Ectodermal cell (in vitro differentiated cells): ENCODE data around the gene SCP2.
A peak's percentile ranks its signal among the peaks of the same experiment; 100 is the strongest.

Experiments
- H3K27ac ChIP-seq: 2 replicates; pipeline ENCODE4 v1.7.0; 2013; ENCODE audit warnings: mild to moderate bottlenecking, low read depth, low read length; ENCODE audit not compliant: insufficient read depth, poor library complexity, severe bottlenecking
- H3K27me3 ChIP-seq: 2 replicates; pipeline ENCODE4 v1.7.0; 2013; ENCODE audit warnings: mild to moderate bottlenecking, low read length; ENCODE audit not compliant: insufficient read depth, control insufficient read depth, poor library complexity, severe bottlenecking
- H3K36me3 ChIP-seq: one replicate; pipeline ENCODE4 v1.7.0; 2013; ENCODE audit warnings: low read length; ENCODE audit not compliant: control insufficient read depth, insufficient read depth
- H3K4me1 ChIP-seq: one replicate; pipeline ENCODE4 v1.7.0; 2013; ENCODE audit warnings: low read length; ENCODE audit not compliant: control insufficient read depth, insufficient read depth
- H3K4me3 ChIP-seq: 2 replicates; pipeline ENCODE4 v1.7.0; 2013; ENCODE audit warnings: low read depth, low read length, control low read depth; ENCODE audit not compliant: insufficient read depth
- H3K9me3 ChIP-seq: 2 replicates; pipeline ENCODE4 v1.7.0; 2013; ENCODE audit warnings: mild to moderate bottlenecking, low read length, moderate library complexity; ENCODE audit not compliant: control insufficient read depth
- WGBS, 2 experiments: methylation state at CpG; one replicate each; pipeline ENCODE4 v1.1.7; 2013; ENCODE audit warnings: missing lambda C conversion rate in 2 of 2; 5-methylcytosine and 5-hydroxymethylcytosine counted together

SCP2 gene

DNA sequence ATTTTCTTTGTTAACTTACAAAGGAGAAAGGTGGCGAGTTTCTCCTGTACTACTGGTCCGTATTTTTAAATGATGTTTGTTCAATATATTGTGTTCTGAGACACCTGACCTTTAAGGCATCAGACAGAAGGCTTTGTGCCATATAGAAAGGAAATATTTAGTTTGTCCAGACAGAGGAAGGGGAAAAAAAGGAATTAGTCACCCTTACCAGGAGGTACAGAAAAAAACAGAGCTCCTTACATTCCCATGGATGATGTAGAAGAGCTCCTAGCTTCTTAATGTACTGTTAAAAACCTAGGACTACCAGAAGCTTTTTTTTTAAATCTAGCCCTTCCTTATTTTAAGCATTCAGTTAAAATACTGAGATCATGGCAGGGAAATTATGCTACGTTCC is 122.5 kb downstream of the SCP2 start:
- WGBS, 2 experiments: 88 to 90% methylated on average over 3 of the region's 3 CpGs
- no peaks in the 10 kb centered on the region for H3K27me3 ChIP-seq

DNA sequence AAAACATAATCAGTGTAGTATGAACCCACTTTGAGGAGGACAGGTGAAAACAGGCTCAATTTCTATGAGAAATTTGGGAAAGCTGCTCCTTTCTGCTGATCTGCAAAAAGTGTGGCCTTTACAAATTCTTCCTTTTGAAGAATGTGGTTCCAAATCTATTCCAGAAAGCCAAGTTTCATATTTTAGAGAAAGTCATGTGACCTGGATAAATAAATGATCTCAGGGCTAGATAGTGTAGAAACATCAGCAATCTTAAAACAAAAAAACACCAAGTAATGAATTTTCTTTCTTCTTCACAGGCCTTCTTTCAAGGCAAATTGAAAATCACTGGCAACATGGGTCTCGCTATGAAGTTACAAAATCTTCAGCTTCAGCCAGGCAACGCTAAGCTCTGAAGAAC is 123.2 kb downstream of the SCP2 start:
- no peaks in the 10 kb centered on the region for H3K9me3 ChIP-seq
- 97 to 100% methylated on average over 2 of the region's 2 CpGs for WGBS, 2 experiments
- no peaks in the 10 kb centered on the region for H3K36me3 ChIP-seq
- peaks cover 15% of the 10 kb centered on the region for H3K4me1 ChIP-seq
- no peak overlapping the region for H3K4me3 ChIP-seq
- H3K27me3 ChIP-seq: no peaks in the 10 kb centered on the region
- H3K27ac ChIP-seq: no peak overlapping the region

More for the DNA sequence above, 122.5 kb downstream of the SCP2 start:
- Histone ChIP-seq H3K4me1 (peaks cover 15% of the 10 kb centered on the region), H3K36me3 (no peaks in the 10 kb centered on the region), H3K4me3 (no peak overlapping the region), H3K9me3 (no peaks in the 10 kb centered on the region), H3K27ac (no peak overlapping the region)

DNA sequence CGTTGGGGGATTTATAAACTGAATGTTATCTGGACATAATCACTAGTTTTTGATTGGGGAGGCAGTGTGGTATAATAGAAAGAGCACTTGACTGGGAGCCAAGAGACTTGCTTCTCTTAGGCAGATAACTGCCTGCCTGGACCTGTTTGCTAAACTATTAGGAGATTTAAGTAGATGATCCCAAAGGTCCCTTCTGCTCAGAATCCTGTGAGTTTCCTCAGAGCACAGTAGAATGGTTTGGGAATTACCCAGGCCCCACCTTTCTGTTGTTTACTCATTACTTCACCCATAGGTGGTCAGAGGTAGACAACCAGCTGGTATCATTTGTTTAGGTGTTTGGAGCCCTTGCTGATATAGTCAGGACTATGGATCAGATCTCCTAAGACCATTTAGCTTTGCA is 124.6 kb downstream of the SCP2 start:
- Histone ChIP-seq H3K4me1 (peaks cover 15% of the 10 kb centered on the region), H3K36me3 (no peaks in the 10 kb centered on the region)
- 83 to 89% methylated on average over 1 of the region's 1 CpG for WGBS, 2 experiments

DNA sequence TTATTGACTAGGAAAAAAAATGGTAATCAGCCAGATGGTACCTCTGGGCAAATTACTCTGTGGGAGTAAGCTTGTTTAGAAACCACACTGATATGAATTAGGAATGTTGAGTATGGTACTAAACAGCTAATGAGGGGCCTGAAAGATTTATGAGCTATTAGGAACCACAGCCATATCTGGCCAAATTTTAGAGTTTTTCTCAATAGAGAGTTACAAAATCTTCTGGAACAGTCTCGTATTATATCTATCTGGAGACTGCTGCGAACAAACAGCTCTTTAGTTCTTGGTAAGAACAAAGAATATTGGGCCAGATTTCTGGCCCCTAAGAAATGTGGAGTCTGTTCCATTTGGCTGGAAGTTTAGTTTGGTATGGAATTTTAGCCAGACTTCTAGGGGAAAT is 130.1 kb downstream of the SCP2 start:
- Histone ChIP-seq H3K4me3 (no peak overlapping the region), H3K36me3 (no peaks in the 10 kb centered on the region), H3K27ac (no peak overlapping the region), H3K4me1 (no peaks in the 10 kb centered on the region), H3K9me3 (no peaks in the 10 kb centered on the region), H3K27me3 (peaks cover 49% of the 10 kb centered on the region)
- WGBS, 2 experiments: 93% methylated on average over 2 of the region's 2 CpGs

More for the DNA sequence above, 124.6 kb downstream of the SCP2 start:
- Histone ChIP-seq H3K9me3 (no peaks in the 10 kb centered on the region), H3K4me3 (no peak overlapping the region), H3K27ac (no peak overlapping the region), H3K27me3 (no peaks in the 10 kb centered on the region)

DNA sequence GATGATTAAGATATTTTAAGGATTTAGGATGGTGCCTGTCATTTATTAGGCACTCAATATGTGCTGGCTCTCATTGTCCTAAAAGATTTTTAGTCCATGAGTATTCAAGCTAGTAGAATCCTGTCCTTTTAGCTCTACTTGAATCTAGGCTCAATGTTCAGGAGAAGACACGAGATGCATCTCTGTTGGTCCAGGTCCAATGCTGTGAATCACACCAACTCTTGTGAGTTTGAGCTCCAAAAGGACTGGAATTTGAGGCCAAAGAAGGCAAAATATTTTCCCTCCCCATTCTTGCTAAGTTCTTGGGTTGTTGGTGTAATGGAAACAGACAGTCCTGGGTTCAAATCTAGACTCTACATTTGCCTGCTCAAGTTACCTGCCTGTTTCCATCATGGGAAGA is 133.5 kb downstream of the SCP2 start:
- Histone ChIP-seq H3K4me1 (peaks cover 11% of the 10 kb centered on the region), H3K9me3 (no peaks in the 10 kb centered on the region), H3K27me3 (peaks cover 83% of the 10 kb centered on the region), H3K27ac (no peak overlapping the region), H3K4me3 (no peak overlapping the region), H3K36me3 (no peaks in the 10 kb centered on the region)
- 94 to 96% methylated on average over 1 of the region's 1 CpG for WGBS, 2 experiments

DNA sequence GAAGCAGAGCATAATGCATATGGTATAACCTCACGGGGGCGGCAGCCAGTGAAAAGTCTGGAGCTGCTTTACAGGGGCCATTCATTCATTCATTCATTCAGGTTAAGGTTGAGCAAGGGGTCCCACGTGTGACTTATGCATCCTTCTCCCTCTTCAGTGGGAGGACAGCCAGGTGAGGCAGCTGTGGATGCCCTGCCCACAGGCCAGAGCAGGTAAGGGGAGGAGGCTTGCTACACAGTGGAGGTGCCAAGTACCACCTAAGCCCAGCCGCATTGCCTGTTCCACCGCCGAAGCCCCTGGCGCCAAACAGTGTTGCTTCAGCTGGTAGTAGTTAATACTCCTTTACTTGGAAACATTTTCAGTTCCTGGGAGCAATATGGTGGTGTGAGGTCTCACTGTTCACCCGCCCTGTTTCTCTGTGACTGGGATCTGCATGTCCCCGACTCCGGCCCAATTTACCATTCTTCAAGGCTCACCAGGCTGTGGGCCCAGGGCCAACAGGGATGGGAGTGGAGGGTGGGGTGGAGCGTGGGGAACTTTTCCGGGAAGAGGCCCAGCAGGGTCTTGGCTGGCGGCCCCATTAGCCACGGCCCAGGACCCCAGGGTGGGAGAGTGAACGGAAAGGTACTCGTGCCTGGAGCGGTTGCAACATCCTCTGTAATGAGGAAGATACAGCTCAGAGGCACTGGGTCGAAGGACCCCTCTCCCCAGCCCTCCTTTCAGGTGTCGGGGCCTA is 134.2 kb downstream of the SCP2 start:
- peaks cover 83% of the 10 kb centered on the region for H3K27me3 ChIP-seq
- H3K4me1 ChIP-seq: peaks cover 11% of the 10 kb centered on the region
- no peaks in the 10 kb centered on the region for H3K36me3 ChIP-seq
- H3K9me3 ChIP-seq: no peaks in the 10 kb centered on the region
- 56 to 57% methylated on average over 19 of the region's 19 CpGs for WGBS, 2 experiments
- no peak overlapping the region for H3K27ac ChIP-seq
- H3K4me3 ChIP-seq: peak overlapping the region; percentile 42

DNA sequence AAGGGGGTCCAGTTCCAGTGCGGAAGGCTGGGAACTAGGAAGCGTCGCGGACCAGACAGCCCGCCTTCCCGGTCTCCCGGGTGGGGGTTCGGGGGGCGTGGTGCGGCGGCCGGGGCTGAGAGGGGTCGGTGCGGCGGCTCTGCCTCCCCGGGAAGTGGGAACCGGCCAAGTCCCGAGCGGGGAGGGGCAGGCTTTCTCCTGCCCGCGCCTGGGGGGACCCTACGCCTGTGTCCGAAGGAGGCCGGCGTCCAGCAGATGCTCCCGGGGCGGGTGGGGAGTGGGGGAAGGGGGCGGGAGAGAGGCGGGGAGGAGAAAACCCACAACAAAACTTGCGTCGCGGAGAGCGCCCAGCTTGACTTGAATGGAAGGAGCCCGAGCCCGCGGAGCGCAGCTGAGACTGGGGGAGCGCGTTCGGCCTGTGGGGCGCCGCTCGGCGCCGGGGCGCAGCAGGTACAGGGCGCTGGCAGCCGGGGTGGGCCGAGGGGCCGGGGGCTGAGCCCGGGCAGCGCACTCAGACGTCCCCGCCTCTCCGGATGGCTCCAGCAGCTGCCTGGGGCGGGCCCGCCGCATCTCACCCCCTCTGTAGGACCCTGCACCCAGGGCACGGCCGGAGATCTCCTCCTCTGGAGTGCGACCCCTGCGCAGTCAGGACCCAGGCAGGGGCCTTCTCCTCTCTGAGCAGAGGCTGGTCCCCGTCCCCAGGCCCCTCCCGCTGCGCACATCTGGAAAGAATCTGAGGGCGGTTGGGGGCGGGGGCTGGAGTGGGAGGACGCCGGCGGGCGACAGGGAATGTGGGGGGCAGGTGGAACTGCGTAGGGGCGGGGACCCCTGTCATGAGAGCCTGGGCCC is 135.0 kb downstream of the SCP2 start, which contains the start of gene PODN:
TSS of gene PODN (plus strand) at position 355 of the 849 bp plus-strand sequence. CDS start 7,643 bp downstream, outside the sequence.
- peak within 1 kb of the TSS; percentile 42 for H3K4me3 ChIP-seq
- no peaks in the 10 kb centered on the region for H3K9me3 ChIP-seq
- H3K36me3 ChIP-seq: no peaks in the 10 kb centered on the region
- H3K27ac ChIP-seq: no peak within 1 kb of the TSS
- peaks cover 11% of the 10 kb centered on the region for H3K4me1 ChIP-seq
- H3K27me3 ChIP-seq: peaks cover 83% of the 10 kb centered on the region
- WGBS, 2 experiments: 1% methylated on average over 72 to 73 of the region's 73 CpGs

DNA sequence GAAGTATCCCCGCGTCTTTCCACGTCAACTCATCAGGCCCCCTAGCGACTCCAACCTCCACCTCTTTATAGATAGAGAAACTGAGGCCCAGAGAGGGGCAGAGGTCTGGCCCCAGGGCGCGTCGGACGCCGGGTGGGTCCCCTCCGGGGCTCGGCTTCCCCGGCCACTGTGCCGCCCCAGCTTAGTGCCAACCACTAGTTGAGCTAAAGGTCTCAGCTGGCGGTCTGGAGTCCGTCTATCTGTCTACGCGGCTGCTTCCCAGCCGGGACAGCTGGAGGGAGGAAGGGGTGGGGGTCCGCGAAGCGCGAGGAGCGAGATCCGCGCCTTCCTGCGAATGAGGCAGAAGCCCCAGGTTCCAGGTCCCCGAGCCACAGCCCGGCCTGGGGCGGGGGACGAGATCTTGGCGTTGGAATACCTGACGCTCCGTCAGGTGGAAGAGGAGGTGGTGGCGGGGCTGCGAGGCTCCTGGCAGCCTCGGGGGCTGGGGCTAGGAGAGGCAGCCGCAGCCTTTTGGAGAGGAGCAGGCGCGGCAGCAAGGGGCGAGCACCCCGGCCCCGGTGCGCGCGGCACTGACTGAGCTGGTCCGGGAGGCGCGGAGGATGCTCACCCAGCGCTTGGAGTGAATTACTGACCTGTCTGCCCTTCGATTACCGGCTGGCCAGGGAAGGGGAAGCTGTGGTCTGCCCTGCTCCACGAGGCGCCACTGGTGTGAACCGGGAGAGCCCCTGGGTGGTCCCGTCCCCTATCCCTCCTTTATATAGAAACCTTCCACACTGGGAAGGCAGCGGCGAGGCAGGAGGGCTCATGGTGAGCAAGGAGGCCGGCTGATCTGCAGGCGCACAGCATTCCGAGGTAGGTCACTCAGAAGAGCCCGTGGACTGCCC is 135.9 kb downstream of the SCP2 start:
- Histone ChIP-seq H3K4me3 (peak overlapping the region; percentile 42), H3K27me3 (peaks cover 76% of the 10 kb centered on the region), H3K9me3 (no peaks in the 10 kb centered on the region), H3K4me1 (peaks cover 11% of the 10 kb centered on the region), H3K36me3 (no peaks in the 10 kb centered on the region), H3K27ac (no peak overlapping the region)
- 11 to 12% methylated on average over 61 of the region's 61 CpGs for WGBS, 2 experiments

DNA sequence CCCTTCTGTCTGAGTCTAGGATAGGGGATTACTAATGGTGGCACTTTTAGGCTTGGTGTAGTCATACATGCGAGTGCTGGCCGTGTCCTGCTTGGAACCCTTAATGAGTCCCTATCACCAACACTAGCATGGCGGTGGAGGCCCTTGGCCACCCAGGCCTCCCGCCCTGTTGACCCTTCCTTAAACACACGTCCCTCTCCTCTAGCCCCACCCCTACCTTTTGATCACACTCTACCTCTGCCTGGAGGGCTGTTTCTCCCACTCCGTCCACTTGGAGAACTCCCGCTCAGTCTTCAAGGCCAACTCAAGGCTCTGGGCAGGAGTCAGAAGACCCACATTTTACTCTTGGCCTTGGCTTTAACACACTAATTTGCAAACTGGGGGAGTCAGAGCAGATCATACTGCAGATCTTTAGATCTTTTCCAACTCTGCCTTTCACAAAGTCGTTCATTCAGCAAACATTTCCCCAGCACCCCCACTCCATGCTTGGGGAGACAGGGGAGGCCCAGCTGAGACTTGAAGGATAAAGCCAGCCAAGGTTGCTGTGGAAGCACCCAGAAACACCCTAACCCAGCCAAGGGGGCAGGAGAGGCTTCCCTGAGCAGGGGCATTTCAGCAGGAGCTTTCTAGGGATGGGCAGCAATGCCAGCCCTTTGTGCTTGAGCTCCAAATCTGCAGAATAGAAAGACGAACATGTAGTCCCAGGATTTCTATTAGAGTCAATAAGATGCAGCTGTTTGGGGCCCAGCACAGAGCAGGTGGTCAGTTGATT is 136.9 kb downstream of the SCP2 start:
- Histone ChIP-seq H3K9me3 (no peaks in the 10 kb centered on the region), H3K4me1 (peaks cover 11% of the 10 kb centered on the region), H3K27me3 (peaks cover 66% of the 10 kb centered on the region), H3K36me3 (no peaks in the 10 kb centered on the region), H3K4me3 (no peak overlapping the region), H3K27ac (no peak overlapping the region)
- WGBS, 2 experiments: 82 to 87% methylated on average over 9 of the region's 9 CpGs
